Measurements from ENCODE around the gene ADAM30. TPM values are rescaled to one million over a fixed set of nuclear protein-coding genes. Genes with fewer than 3 reads are reported as not detected.

The ADAM30 gene
- total RNA-seq, 1 donor from 2014 or later: not detected

GRCh38 chr1:119920104-119920968 lies 24.0 kb upstream of the ADAM30 start:
- Histone ChIP-seq H3K4me1 (peaks cover 2% of the 10 kb centered on the region), H3K27me3 (ENCODE audit: low read depth) (no peaks in the 10 kb centered on the region), H3K9me3 (replicated peaks) (no peaks in the 10 kb centered on the region), H3K27ac (replicated peaks) (no peak overlapping the region), H3K36me3 (peaks cover 91% of the 10 kb centered on the region), H3K4me3 (no peak overlapping the region)
- DNase-seq: no peak
- intact Hi-C loops (cut with micrococcal nuclease): no loop called here
- TF ChIP-seq CTCF (IDR thresholded peaks at IDR 0.05; ENCODE audit: borderline replicate concordance): no peak

- intact Hi-C loops (cut with micrococcal nuclease): no loop called here
- DNase-seq: no peak
- Histone ChIP-seq H3K4me1 (no peaks in the 10 kb centered on the region), H3K4me3 (no peak overlapping the region), H3K9me3 (replicated peaks) (no peaks in the 10 kb centered on the region), H3K27me3 (ENCODE audit: low read depth) (no peaks in the 10 kb centered on the region), H3K36me3 (peaks cover 93% of the 10 kb centered on the region), H3K27ac (replicated peaks) (no peak overlapping the region)
- TF ChIP-seq CTCF (IDR thresholded peaks at IDR 0.05; ENCODE audit: borderline replicate concordance): no peak
These were observed 22.9 kb upstream of the ADAM30 start for GRCh38 chr1:119919241-119919640.

- H3K27me3 ChIP-seq (ENCODE audit: low read depth): no peaks in the 10 kb centered on the region
These were observed 22.0 kb upstream of the ADAM30 start for GRCh38 chr1:119918301-119918700.

DNA sequence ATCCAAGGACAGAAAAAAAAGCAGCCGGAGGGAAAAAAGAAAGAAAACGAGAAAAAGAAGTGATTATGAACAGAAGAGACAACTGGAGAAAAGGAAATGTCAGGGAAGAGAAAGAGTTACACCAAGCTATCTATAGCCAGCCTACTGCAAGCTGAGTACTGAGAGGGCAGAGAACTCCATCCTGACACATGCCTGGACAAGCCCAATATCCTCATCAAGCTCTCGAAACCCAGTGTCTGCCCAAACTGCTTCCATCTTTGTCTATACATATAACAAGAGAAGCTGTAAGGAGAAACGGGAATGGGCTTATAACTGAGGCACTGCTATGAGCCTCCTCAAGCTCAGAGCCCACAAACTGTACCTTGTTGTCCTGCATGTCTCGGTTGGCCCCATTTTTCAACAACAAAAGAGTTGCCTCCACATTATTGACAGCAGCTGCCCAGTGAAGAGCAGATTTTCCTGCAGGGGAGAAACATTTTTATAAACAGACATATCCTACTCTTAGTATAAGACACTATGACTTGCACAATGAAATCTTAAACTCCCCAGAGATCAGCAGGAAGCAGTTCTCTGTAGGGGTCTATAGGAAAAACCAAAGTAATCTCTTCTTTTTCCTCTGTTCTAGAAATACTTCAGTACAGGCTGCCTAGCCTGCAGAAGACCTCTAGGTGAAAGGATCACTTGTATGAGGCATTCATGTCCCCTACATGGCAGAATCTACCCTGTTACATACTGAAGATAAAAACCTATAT lies 21.2 kb upstream of the ADAM30 start:
- H3K27ac ChIP-seq (replicated peaks): no peak overlapping the region
- peaks cover 83% of the 10 kb centered on the region for H3K36me3 ChIP-seq
- intact Hi-C loops (cut with micrococcal nuclease): no loop called here
- H3K27me3 ChIP-seq (ENCODE audit: low read depth): no peaks in the 10 kb centered on the region
- no peaks in the 10 kb centered on the region for H3K4me1 ChIP-seq
- no peak overlapping the region for H3K4me3 ChIP-seq
- TF ChIP-seq CTCF (IDR thresholded peaks at IDR 0.05; ENCODE audit: borderline replicate concordance): no peak
- DNase-seq: no peak
- H3K9me3 ChIP-seq (replicated peaks): no peaks in the 10 kb centered on the region

More at GRCh38 chr1:119918301-119918700, 22.0 kb upstream of the ADAM30 start:
- no peak for TF ChIP-seq CTCF (IDR thresholded peaks at IDR 0.05; ENCODE audit: borderline replicate concordance)
- no peaks in the 10 kb centered on the region for H3K9me3 ChIP-seq (replicated peaks)
- no peaks in the 10 kb centered on the region for H3K4me1 ChIP-seq
- H3K27ac ChIP-seq (replicated peaks): no peak overlapping the region
- DNase-seq: no peak
- no peak overlapping the region for H3K4me3 ChIP-seq
- H3K36me3 ChIP-seq: peaks cover 92% of the 10 kb centered on the region
- intact Hi-C loops (cut with micrococcal nuclease): no loop called here

DNA sequence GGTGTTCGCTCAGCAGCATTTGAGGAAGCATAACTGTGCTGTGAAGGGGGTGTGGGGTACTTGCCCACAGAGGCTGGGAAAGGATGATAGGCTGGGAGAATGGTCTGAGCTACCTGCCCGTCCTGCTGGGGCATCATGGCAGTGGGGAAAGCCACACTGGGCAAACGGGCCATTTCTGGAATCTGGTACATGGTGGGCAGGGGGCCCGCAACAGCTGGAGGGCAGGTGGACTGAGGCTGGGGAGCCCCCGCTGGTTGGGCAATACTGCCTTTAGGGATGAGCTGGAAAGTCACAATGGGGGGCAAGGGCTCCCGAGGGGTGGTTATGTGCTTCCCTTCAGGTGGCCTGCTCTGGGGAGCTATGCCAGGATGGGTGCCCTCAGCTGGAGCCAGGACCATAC lies 19.2 kb upstream of the ADAM30 start:
- intact Hi-C loops (cut with micrococcal nuclease): no loop called here

More for the DNA sequence above, 19.2 kb upstream of the ADAM30 start:
- Histone ChIP-seq H3K9me3 (replicated peaks) (no peaks in the 10 kb centered on the region), H3K4me3 (no peak overlapping the region), H3K27ac (replicated peaks) (no peak overlapping the region), H3K4me1 (no peaks in the 10 kb centered on the region), H3K27me3 (ENCODE audit: low read depth) (no peaks in the 10 kb centered on the region), H3K36me3 (peaks cover 64% of the 10 kb centered on the region)
- DNase-seq: no peak
- no peak for TF ChIP-seq CTCF (IDR thresholded peaks at IDR 0.05; ENCODE audit: borderline replicate concordance)

Data from left ventricle myocardium inferior (tissue), 1 donor.